Fibroblast of skin of right quadriceps (primary cell): ENCODE results near the gene SYNGR2.
A peak's percentile ranks its signal among the peaks of the same experiment; 100 is the strongest.
"Not testable (repeated sequence)": the region's sequence is repeated elsewhere in the genome, so short reads cannot be mapped to it uniquely, and the experiment has no call there.

ENCODE experiments used
- DNase-seq: peaks from one replicate; pipeline ENCODE4 v3.0.0-alpha.2; 2013

The SYNGR2 gene

DNA sequence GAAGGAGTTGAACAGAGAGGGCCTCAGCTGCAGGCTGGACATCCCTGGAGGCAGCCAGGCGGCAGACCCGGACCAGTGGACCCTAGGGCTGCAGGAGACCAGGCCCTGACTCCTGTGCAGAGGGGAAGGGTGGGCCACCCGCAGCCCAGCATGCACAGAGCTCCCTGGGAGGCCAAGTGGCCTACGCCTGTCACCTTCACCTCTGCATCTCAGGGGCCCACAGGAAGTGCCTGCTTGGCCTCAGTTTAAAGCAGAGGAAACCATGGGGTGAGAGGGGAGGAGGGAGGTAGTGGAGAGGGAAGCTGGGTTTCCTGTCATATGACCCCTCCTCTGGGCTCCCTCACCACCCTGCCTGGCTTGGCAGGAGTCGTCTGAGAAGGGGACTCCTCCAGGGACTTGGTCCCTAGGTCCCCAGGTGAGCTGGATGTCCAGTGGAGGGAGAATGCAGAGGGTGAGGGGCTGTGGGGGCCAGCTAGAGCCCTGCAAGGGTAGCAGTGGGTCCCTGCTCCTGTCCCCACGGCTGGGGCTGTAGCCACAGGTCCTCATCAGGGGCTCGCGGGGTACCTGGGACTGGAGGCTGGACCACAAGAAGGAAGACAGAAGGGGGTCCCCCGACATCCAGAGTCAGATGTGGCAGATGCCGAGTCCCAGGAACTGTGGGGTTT is 37.8 kb upstream of the SYNGR2 start, which contains the start of gene TMC8:
TMC8 (plus strand) TSS at position 335 of the 665 bp plus-strand sequence. CDS start 818 bp downstream, outside the sequence.
- DNase-seq, result no peak

DNA sequence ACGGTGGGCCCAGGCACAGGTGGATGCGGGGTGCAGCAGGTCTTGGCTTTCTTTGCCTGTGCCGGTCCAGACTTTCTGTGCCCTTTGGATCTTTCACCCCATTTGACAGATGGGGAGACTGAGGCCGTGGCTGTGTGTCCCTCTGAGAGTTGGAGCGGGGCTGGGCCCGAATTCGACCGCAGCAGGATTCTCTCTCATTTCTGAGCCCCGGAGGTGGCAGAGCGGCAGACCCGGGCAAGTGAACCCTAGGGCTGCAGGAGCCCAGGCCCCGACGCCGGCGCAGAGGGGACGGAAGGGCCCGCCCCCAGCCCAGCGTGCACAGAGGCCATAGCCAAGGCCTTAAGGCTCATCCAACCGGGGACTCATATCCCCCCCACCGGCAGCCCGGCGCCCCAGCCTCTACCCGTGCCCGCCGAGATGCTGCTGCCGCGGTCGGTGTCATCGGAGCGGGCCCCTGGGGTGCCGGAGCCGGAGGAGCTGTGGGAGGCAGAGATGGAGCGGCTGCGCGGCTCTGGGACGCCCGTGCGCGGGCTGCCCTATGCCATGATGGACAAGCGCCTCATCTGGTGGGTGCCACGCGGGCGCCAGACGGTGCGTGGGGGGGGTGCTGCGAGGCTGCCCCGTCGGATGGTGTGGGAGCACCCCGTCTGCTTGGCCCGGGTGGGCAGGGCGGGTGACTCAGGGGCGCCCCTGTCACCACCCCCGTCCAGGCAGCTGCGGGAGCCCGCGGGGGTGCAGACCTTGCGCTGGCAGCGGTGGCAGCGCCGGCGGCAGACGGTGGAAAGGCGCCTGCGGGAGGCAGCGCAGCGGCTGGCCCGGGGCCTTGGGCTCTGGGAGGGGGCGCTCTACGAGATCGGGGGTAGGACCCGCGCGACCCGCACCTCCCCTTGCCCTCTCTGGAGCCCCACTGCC is 37.0 kb upstream of the SYNGR2 start:
- DNase-seq, result no peak

GRCh38 chr17:78132084-78132676 is 36.2 kb upstream of the SYNGR2 start:
- no peak for DNase-seq

DNA sequence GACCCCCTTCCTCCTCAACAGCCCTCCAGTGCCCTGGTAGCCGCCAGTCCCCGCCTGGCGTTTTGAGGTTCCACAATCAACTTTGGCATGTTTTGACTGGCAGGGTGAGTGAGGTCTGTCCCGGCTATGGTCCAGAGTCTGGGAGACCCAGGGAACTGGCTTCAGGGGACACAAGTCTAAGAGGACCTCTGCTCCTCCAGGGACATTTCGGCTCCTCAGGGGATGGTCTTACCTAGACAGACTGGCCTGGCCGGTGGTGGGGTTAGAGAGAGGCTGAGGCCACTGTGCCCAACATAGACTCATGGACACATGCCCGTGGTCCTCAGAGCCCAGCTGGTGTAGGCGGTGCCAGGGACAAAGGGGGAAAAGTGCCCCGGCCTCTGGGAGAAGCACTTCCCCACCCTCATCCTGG is 35.6 kb upstream of the SYNGR2 start:
- DNase-seq, result no peak

- no peak for DNase-seq
These were observed 35.0 kb upstream of the SYNGR2 start for GRCh38 chr17:78133179-78133951.

- no peak for DNase-seq
These were observed 34.1 kb upstream of the SYNGR2 start for GRCh38 chr17:78133971-78134898.

GRCh38 chr17:78134899-78135385 is 33.4 kb upstream of the SYNGR2 start:
- DNase-seq, result no peak

DNA sequence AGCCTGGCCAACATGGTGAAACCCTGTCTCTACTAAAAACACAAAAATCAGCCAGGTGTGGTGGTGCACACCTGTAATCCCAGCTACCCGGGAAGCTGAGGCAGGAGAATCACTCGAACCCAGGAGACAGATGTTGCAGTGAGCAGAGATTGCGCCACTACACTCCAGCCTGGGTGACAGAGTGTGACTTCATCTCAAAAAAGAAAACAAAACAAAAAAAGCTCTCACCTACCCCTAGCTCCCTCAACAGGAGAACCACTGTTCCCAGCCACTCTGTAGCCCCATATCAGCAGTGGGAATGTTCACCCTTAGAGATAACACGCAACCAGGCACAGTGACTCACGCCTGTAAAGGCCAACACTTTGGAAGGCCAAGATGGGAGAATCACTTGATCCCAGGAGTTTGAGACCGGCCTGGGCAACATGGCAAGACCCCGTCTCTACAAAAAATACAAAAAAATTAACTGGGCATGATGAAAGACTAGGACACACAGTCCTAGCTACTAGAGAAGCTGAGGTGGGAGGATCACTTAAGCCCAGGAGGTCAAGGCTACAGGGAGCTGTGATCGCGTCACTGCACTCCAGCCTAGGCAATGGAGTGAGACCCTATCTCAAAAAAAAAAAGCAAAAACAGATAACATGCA is 32.4 kb upstream of the SYNGR2 start:
- no peak for DNase-seq

DNA sequence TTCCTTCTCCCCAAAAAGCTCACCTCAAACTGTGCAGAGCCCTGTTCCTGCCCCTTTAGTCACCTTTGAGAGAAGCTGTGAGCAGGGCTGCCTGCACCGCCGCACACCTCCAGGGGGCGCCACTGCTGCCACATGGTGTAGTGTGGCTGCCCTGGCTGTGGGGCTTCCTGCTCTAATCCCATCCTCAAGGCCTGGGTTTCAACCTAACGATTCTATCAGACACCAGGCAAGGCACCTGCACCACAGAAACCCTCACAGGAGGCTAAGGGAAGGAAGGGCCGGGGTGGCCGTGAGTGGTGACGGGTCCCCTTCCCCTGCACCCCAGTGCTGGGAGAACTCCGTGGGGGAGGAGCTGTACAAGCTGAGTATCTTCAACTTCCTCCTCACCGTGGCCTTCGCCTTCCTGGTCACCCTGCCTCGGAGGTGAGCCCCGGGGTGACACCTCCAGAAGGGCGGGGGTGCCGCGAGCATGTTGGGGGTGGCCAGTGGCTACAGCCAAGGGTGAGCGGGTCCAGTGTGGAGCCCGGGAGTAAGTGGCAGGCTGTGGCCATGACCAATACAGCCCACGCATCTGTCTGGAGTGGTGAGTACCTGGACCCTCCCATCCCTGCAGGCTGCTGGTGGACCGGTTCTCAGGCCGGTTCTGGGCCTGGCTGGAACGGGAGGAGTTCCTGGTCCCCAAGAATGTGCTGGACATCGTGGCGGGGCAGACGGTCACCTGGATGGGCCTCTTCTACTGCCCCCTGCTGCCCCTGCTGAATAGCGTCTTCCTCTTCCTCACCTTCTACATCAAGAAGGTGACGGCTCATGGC is 30.8 kb upstream of the SYNGR2 start:
- no peak for DNase-seq

DNA sequence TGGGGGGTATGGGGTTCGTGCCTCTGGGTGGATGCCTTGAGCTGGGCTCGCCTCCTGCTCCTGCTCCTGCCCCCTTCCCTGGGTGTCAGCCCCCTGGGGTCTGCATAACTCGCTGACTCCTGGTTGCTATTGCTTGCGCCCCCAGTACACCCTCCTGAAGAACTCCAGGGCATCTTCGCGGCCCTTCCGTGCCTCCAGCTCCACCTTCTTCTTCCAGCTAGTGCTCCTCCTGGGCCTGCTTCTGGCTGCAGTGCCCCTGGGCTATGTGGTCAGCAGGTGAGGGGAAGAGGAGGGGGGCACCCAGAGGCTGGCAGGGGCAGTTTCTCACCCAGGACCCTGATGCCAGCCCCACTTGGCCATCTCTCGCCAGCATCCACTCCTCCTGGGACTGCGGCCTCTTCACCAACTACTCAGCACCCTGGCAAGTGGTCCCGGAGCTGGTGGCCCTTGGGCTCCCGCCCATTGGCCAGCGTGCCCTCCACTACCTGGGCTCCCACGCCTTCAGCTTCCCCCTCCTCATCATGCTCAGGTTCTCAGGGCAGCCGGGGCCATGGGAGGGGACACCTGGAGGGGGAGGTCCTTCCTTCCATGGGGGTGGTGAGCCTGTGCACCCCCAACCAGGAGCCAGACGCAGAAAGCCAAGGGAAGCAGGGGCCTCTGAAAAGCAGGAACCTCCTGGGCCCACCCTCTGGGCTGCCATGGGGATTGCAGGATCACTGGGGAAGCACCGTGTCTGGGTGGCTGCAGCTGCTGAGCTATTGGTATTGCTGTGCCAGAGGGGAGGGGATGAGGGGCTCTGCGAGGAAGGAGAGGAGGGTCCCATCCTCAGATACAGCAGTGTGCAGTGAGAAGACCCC is 29.9 kb upstream of the SYNGR2 start:
- no peak for DNase-seq

DNA sequence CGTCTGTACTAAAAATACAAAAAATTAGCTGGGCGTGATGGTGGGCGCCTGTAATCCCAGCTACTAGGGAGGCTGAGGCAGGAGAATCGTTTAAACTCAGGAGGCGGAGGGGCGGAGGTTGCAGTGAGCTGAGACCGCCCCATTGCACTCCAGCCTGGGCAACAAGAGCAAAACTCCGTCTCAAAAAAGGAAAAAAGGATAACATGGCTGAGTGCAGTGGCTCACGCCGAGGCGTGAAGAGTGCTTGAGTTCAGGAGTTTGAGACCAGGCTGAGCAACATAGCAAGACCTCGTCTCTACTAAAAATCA is 28.6 kb upstream of the SYNGR2 start:
- DNase-seq, result not testable (repeated sequence)

GRCh38 chr17:78140169-78141051 is 28.0 kb upstream of the SYNGR2 start:
- peak; percentile 78 for DNase-seq

DNA sequence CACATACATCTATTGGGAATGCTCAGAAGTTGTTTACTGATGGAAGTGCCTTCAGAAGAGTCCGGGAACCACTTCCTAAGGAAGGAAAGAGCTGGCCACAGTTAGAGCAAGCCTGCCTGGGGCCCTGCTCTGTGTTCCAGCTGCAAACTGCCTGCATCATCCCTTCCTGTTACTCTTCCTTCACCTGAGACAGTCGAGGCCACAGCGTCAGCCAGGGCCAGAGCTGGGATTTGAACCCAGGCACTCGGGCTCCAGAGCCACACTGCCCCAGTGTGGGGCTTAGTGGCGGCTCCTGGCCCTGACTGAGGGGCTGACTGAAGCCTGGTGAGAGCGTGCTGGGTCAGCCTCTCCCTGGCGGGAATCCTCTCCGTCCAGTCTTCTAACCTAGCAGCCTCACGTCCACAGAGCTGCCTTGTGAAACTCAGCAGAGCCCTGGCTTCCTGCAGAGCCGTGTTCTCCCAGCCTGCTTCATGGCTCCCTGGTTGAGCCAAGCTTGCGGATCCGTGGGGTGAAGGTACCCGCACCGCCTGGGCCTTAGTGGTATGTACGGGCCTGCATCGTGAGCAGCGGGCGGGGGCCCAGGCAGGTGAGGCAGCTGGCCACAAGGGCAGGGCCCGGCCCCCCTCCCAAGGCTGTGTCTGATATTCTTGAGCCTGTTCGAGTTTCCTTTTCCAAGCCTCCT is 26.8 kb upstream of the SYNGR2 start:
- DNase-seq, result no peak

DNA sequence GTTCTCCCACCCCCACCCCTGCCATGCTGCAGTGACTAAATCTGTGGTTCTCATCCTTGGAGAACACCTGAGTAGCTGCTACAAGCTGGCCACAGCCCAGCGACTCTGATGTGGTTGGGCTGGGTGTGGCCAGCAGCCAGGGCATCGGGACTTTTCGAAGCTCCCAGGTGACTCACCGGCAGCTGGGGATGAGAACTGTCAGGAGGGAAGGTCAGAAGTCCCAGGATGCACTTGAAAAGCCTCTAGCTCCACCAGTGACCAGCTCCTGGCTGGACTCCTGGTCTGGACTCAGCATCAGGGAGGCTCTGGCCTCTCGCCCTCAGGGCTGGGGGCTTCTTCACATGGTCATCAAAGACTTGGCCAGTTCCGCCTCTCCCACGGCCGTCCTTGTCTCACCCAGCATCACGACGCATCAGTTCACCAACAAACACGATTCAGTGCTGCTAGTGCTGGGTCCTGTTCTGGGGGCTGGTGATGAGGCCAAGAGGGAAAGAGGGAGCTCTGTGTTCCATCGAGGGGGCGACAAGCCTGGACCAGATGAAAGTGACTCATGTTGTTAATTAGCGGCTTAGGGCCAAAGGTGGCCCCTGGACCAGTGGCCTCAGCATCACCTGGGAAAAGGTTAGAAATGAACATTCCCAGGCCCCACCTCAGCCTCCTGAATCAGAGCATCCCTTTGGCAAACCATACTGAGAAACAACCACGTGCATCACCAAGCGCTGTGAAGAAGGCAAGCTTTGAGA is 26.1 kb upstream of the SYNGR2 start:
- peak; percentile 38 for DNase-seq

DNA sequence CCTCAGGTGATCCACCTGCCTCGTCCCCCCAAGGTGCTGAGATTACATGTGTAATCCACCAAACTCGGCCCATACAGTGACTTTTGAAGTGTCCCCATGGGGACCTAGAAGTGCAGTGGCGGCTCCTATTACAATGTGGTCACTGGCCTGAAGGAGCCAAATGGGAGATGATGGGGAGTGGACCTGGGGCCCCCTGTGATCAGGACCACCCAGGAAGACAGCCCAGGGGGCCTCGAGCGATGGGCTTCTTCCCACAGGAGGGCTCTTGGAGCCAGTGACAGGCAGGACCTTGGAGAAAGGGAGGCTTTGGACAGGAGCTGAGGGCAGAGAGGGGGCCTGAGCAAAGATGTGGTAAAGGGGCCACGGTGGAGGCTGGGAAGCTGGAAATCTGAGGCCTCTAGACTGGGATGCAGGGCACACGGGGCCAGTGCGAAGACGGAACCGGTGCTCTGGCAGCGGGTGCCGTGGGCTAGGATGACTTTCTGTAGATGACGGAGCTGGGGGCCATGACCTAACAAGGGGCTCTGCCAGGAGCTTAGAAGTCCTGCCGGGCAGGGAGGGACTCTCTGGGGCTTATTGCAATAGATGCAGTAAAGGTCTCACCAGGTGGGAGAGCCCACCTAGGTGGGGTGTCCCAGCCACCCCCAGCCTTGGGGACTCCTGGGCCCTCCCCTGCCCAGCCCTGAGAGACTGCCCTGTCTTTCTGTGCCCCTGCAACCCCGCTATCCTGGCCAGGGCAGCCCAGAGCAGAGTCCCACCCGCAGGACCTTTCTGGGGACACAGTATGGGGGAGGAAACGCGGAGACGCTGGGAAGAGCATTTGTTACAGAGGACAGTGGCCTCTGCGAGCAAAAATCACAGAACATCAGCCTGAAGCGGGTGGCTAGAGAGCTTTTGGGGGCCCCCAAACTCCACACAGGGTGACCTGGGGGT is 24.9 kb upstream of the SYNGR2 start:
- DNase-seq, result no peak
